AG04449 (cell line): Measurements from ENCODE around the gene PKN2.

Source experiments
- CTCF ChIA-PET: fragments of 350-600 bp; formaldehyde crosslinking; extraction: SDS; loops from one replicate; lab custom pipeline; 2021; ENCODE audit warnings: antibody characterized with exemption; lab: Yijun Ruan, JAX
- POLR2A ChIA-PET: fragments of 400-600, 350-600 bp; formaldehyde crosslinking; extraction: SDS; loops from one replicate; lab custom pipeline; 2020; ENCODE audit warnings: antibody characterized with exemption, inconsistent platforms; lab: Yijun Ruan, JAX
- DNase-seq: peaks from one replicate; pipeline ENCODE4 v3.0.0-alpha.2; 2010; ENCODE audit warnings: low read depth, low spot score
- H3K4me3 ChIP-seq: 2 replicates; pipeline ENCODE4 v1.5.1; 2011; ENCODE audit warnings: low read depth, mild to moderate bottlenecking, control low read depth, low read length
- CTCF ChIP-seq: IDR thresholded peaks from one replicate; pipeline ENCODE4 v1.5.1; 2011; ENCODE audit warnings: mild to moderate bottlenecking, moderate library complexity, low read length, control low read depth, inconsistent platforms; ENCODE audit not compliant: insufficient read depth; ENCODE audit errors: missing control alignments

Gene PKN2

GRCh38 chr1:88777604-88778149 is 93.6 kb downstream of the PKN2 start:
- CTCF ChIA-PET = no interaction called here

GRCh38 chr1:88779880-88780279 is 95.8 kb downstream of the PKN2 start:
- H3K4me3 ChIP-seq = no peak overlapping the region
- no peak for DNase-seq
- no peak for TF ChIP-seq CTCF
- POLR2A ChIA-PET = no interaction called here
- CTCF ChIA-PET = no interaction called here

More at GRCh38 chr1:88777604-88778149, 93.6 kb downstream of the PKN2 start:
- no peak for DNase-seq
- H3K4me3 ChIP-seq = no peak overlapping the region
- POLR2A ChIA-PET = no interaction called here
- no peak for TF ChIP-seq CTCF

- no peak for DNase-seq
- H3K4me3 ChIP-seq = no peak overlapping the region
- CTCF ChIA-PET = interaction anchor here (1.5 kb wide), 1 partner anchor 16 kb away, joined by 6 read pairs; no protein-coding TSS in a partner anchor
- POLR2A ChIA-PET = no interaction called here
- TF ChIP-seq CTCF = no peak
Observed at GRCh38 chr1:88780485-88780884, 96.4 kb downstream of the PKN2 start.

- POLR2A ChIA-PET = no interaction called here
- CTCF ChIA-PET = interaction anchor here (1.0 kb wide), 1 partner anchor 128 kb away, joined by 4 read pairs; no protein-coding TSS in a partner anchor
Observed at GRCh38 chr1:88783145-88783544, 99.1 kb downstream of the PKN2 start.

GRCh38 chr1:88784551-88784950 is 100.5 kb downstream of the PKN2 start:
- ChIA-PET CTCF (interaction anchor here (1.4 kb wide), 1 partner anchor 94 kb away, joined by 3 read pairs; no protein-coding TSS in a partner anchor), POLR2A (no interaction called here)
- H3K4me3 ChIP-seq = no peak overlapping the region
- no peak for TF ChIP-seq CTCF
- no peak for DNase-seq

More at GRCh38 chr1:88783145-88783544, 99.1 kb downstream of the PKN2 start:
- no peak for TF ChIP-seq CTCF
- no peak overlapping the region for H3K4me3 ChIP-seq
- no peak for DNase-seq

- TF ChIP-seq CTCF = no peak
- H3K4me3 ChIP-seq = no peak overlapping the region
- DNase-seq = no peak
- ChIA-PET POLR2A (no interaction called here), CTCF (no interaction called here)
Observed at GRCh38 chr1:88787023-88787903, 103.2 kb downstream of the PKN2 start.
